CD4-positive, alpha-beta T cell treated with Interleukin-21 for 1 hour (primary cell): ENCODE measurements around the gene UIMC1.
A peak's percentile ranks its signal among the peaks of the same experiment; 100 is the strongest.
"Not testable (repeated sequence)": the region's sequence is repeated elsewhere in the genome, so short reads cannot be mapped to it uniquely, and the experiment has no call there.

ENCODE experiments used
- DNase-seq: peaks from one replicate; pipeline ENCODE4 v3.0.0-alpha.2; 2020

The UIMC1 gene

GRCh38 chr5:177005619-177006264, 837 bp downstream of the UIMC1 start:
- DNase-seq = peak; percentile 61

GRCh38 chr5:177004961-177005360, 1.6 kb downstream of the UIMC1 start:
- no peak for DNase-seq

- DNase-seq = no peak
Observed at GRCh38 chr5:177003649-177004048, 2.9 kb downstream of the UIMC1 start.

GRCh38 chr5:176999526-176999925, 7.1 kb downstream of the UIMC1 start:
- DNase-seq = not testable (repeated sequence)

- DNase-seq = no peak
Observed at GRCh38 chr5:176998828-176999227, 7.8 kb downstream of the UIMC1 start.

GRCh38 chr5:176996780-176997179, 9.8 kb downstream of the UIMC1 start:
- no peak for DNase-seq

- no peak for DNase-seq
Observed at GRCh38 chr5:176995896-176996767, 10.4 kb downstream of the UIMC1 start.

GRCh38 chr5:176995122-176995490, 11.5 kb downstream of the UIMC1 start:
- no peak for DNase-seq

- peak; percentile 15 for DNase-seq
Observed at GRCh38 chr5:176994460-176995121, 12.0 kb downstream of the UIMC1 start.

GRCh38 chr5:176993081-176993480, 13.5 kb downstream of the UIMC1 start:
- DNase-seq = not testable (repeated sequence)

- DNase-seq = no peak
Observed at GRCh38 chr5:176987583-176987982, 19.0 kb downstream of the UIMC1 start.

GRCh38 chr5:176986280-176986679, 20.3 kb downstream of the UIMC1 start:
- no peak for DNase-seq

- peak; percentile 48 for DNase-seq
Observed at GRCh38 chr5:176985516-176985915, 21.1 kb downstream of the UIMC1 start.

- DNase-seq = not testable (repeated sequence)
Observed at GRCh38 chr5:176984176-176984575, 22.4 kb downstream of the UIMC1 start.

- DNase-seq = not testable (repeated sequence)
Observed at GRCh38 chr5:176983593-176983992, 23.0 kb downstream of the UIMC1 start.

GRCh38 chr5:176983112-176983511, 23.5 kb downstream of the UIMC1 start:
- DNase-seq = not testable (repeated sequence)

GRCh38 chr5:176980818-176981217, 25.8 kb downstream of the UIMC1 start:
- DNase-seq = no peak

- no peak for DNase-seq
Observed at GRCh38 chr5:176979669-176980068, 26.9 kb downstream of the UIMC1 start.

GRCh38 chr5:176965633-176966032, 40.9 kb downstream of the UIMC1 start:
- DNase-seq = no peak

- DNase-seq = peak; percentile 52
Observed at GRCh38 chr5:176959051-176959450, 47.5 kb downstream of the UIMC1 start.

- no peak for DNase-seq
Observed at GRCh38 chr5:176956756-176957155, 49.8 kb downstream of the UIMC1 start.

- DNase-seq = no peak
Observed at GRCh38 chr5:176955895-176956294, 50.7 kb downstream of the UIMC1 start.

- DNase-seq = no peak
Observed at GRCh38 chr5:176954050-176954449, 52.5 kb downstream of the UIMC1 start.
